ENCODE measurements around the gene AGMO. TPM values are rescaled to one million over a fixed set of nuclear protein-coding genes. Genes with fewer than 3 reads are reported as not detected.

AGMO gene
- polyA plus RNA-seq, 1 donor from 2014 or later = not detected

DNA sequence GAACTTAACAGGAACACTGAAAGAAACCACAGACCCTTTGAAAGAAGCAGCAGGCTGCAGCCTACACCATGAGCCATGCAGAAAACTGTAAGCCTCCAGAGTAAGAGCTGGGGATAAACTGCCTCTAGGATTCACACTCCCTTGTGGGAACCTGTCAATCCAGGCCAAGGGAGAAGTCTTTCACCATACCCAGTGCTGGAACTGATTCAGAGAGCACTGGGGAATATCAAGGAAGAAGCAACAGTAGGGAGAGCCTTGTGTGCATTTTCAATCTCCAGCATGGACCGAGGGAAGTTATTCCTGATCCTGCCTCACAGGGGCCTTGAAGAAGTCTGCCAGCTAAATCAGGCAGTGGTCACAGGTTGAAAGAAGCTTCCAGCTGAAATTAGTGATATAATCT lies 282.2 kb downstream of the AGMO start:
- Histone ChIP-seq H3K9me3 (ENCODE audit: low read length) (no peaks in the 10 kb centered on the region), H3K4me3 (ENCODE audit: low read length) (no peak overlapping the region), H3K79me2 (replicated peaks; ENCODE audit: insufficient read depth, low read length) (no peaks in the 10 kb centered on the region), H3K4me2 (ENCODE audit: low read length) (no peak overlapping the region), H3K9ac (ENCODE audit: low read length) (no peak overlapping the region), H3F3A (ENCODE audit: insufficient read depth, low read length, poor library complexity, severe bottlenecking) (no peaks in the 10 kb centered on the region), H2AFZ (ENCODE audit: low read depth, low read length) (no peak overlapping the region), H3K27me3 (ENCODE audit: insufficient read depth, low read depth, low read length) (no peaks in the 10 kb centered on the region), H3K36me3 (ENCODE audit: insufficient read depth, low read length) (no peaks in the 10 kb centered on the region), H4K20me1 (ENCODE audit: insufficient read depth) (no peaks in the 10 kb centered on the region), H3K9me2 (ENCODE audit: insufficient read depth, low read length) (no peaks in the 10 kb centered on the region), H3K27ac (ENCODE audit: low read length) (no peak overlapping the region)
- no peak for TF ChIP-seq EP300 (conservative IDR thresholded peaks at IDR 0.05; ENCODE audit: poor library complexity, severe bottlenecking)
- TF ChIP-seq RAD21 (conservative IDR thresholded peaks at IDR 0.05) = no peak
- no peak for TF ChIP-seq TAF1 (IDR thresholded peaks at IDR 0.05; ENCODE audit: low read depth)
- TF ChIP-seq, protein P1, sequence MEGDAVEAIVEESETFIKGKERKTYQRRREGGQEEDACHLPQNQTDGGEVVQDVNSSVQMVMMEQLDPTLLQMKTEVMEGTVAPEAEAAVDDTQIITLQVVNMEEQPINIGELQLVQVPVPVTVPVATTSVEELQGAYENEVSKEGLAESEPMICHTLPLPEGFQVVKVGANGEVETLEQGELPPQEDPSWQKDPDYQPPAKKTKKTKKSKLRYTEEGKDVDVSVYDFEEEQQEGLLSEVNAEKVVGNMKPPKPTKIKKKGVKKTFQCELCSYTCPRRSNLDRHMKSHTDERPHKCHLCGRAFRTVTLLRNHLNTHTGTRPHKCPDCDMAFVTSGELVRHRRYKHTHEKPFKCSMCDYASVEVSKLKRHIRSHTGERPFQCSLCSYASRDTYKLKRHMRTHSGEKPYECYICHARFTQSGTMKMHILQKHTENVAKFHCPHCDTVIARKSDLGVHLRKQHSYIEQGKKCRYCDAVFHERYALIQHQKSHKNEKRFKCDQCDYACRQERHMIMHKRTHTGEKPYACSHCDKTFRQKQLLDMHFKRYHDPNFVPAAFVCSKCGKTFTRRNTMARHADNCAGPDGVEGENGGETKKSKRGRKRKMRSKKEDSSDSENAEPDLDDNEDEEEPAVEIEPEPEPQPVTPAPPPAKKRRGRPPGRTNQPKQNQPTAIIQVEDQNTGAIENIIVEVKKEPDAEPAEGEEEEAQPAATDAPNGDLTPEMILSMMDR (IDR thresholded peaks at IDR 0.05; ENCODE audit: poor library complexity, severe bottlenecking) = no peak
- no peak for TF ChIP-seq MXI1 (conservative IDR thresholded peaks at IDR 0.05; ENCODE audit: poor library complexity, severe bottlenecking)
- TF ChIP-seq EZH2 (IDR thresholded peaks at IDR 0.05; ENCODE audit: borderline replicate concordance, insufficient read depth, low read length, poor library complexity, severe bottlenecking) = no peak
- TF ChIP-seq, protein P2, sequence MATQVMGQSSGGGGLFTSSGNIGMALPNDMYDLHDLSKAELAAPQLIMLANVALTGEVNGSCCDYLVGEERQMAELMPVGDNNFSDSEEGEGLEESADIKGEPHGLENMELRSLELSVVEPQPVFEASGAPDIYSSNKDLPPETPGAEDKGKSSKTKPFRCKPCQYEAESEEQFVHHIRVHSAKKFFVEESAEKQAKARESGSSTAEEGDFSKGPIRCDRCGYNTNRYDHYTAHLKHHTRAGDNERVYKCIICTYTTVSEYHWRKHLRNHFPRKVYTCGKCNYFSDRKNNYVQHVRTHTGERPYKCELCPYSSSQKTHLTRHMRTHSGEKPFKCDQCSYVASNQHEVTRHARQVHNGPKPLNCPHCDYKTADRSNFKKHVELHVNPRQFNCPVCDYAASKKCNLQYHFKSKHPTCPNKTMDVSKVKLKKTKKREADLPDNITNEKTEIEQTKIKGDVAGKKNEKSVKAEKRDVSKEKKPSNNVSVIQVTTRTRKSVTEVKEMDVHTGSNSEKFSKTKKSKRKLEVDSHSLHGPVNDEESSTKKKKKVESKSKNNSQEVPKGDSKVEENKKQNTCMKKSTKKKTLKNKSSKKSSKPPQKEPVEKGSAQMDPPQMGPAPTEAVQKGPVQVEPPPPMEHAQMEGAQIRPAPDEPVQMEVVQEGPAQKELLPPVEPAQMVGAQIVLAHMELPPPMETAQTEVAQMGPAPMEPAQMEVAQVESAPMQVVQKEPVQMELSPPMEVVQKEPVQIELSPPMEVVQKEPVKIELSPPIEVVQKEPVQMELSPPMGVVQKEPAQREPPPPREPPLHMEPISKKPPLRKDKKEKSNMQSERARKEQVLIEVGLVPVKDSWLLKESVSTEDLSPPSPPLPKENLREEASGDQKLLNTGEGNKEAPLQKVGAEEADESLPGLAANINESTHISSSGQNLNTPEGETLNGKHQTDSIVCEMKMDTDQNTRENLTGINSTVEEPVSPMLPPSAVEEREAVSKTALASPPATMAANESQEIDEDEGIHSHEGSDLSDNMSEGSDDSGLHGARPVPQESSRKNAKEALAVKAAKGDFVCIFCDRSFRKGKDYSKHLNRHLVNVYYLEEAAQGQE (IDR thresholded peaks at IDR 0.05; ENCODE audit: borderline replicate concordance) = no peak
- TF ChIP-seq POLR2AphosphoS5 (IDR thresholded peaks at IDR 0.05) = no peak
- no peak for TF ChIP-seq SMC3 (conservative IDR thresholded peaks at IDR 0.05; ENCODE audit: poor library complexity)

DNA sequence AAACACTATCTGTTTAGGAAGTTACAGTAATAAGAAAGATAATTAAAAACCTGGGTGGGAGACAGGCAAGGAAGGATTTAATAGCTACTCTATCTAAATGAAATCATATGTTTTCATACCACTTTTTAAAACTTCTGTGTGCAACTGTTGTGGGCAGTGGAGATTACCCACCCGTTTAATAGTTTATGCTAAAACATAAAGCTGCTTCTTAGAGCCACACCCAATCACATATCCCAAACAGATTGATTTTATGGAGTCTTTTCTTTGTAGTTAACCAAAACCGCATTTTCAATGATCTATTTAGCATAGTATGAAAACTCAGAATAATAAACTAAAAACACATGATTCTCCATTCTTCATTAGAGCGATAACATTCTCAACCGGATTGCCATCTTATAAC lies 304.1 kb downstream of the AGMO start:
- H3K9me2 ChIP-seq (ENCODE audit: insufficient read depth, low read length) = no peaks in the 10 kb centered on the region
- no peak overlapping the region for H2AFZ ChIP-seq (ENCODE audit: low read depth, low read length)
- H3K27me3 ChIP-seq (ENCODE audit: insufficient read depth, low read depth, low read length) = no peaks in the 10 kb centered on the region
- H4K20me1 ChIP-seq (ENCODE audit: insufficient read depth) = no peaks in the 10 kb centered on the region
- no peak overlapping the region for H3K27ac ChIP-seq (ENCODE audit: low read length)
- no peaks in the 10 kb centered on the region for H3K36me3 ChIP-seq (ENCODE audit: insufficient read depth, low read length)
- H3K4me2 ChIP-seq (ENCODE audit: low read length) = no peak overlapping the region
- no peaks in the 10 kb centered on the region for H3F3A ChIP-seq (ENCODE audit: insufficient read depth, low read length, poor library complexity, severe bottlenecking)
- no peak overlapping the region for H3K9ac ChIP-seq (ENCODE audit: low read length)
- no peak overlapping the region for H3K4me3 ChIP-seq (ENCODE audit: low read length)
- no peaks in the 10 kb centered on the region for H3K9me3 ChIP-seq (ENCODE audit: low read length)
- TF ChIP-seq POLR2AphosphoS5 (IDR thresholded peaks at IDR 0.05) = no peak
- no peak for TF ChIP-seq EZH2 (IDR thresholded peaks at IDR 0.05; ENCODE audit: borderline replicate concordance, insufficient read depth, low read length, poor library complexity, severe bottlenecking)
- no peak for TF ChIP-seq RAD21 (conservative IDR thresholded peaks at IDR 0.05)
- TF ChIP-seq EP300 (conservative IDR thresholded peaks at IDR 0.05; ENCODE audit: poor library complexity, severe bottlenecking) = no peak
- no peak for TF ChIP-seq SMC3 (conservative IDR thresholded peaks at IDR 0.05; ENCODE audit: poor library complexity)
- TF ChIP-seq, protein P1 (IDR thresholded peaks at IDR 0.05; ENCODE audit: poor library complexity, severe bottlenecking) = no peak
- H3K79me2 ChIP-seq (replicated peaks; ENCODE audit: insufficient read depth, low read length) = no peaks in the 10 kb centered on the region

Measured in neural cell (in vitro differentiated cells).